ENCODE measurements around the gene TPD52L1. TPM values are rescaled to one million over a fixed set of nuclear protein-coding genes. Genes with fewer than 3 reads are reported as not detected.

The TPD52L1 gene
- total and polyA plus RNA-seq, 2 experiments from 2014 or later = 22.8 to 24.0 TPM

- Histone ChIP-seq H3K9me2 (ENCODE audit: insufficient read depth) (no peaks in the 10 kb centered on the region), H3F3A (replicated peaks; ENCODE audit: low read depth) (no peaks in the 10 kb centered on the region), H2AFZ (no peak overlapping the region), H3K79me2 (replicated peaks; ENCODE audit: insufficient read depth) (no peaks in the 10 kb centered on the region), H3K36me3 (ENCODE audit: insufficient read depth) (no peaks in the 10 kb centered on the region), H4K20me1 (replicated peaks; ENCODE audit: insufficient read depth) (no peaks in the 10 kb centered on the region), H3K4me1 (ENCODE audit: insufficient read depth) (peaks cover 14% of the 10 kb centered on the region; the same call in 1 of the 2 replicates), H3K27me3 (ENCODE audit: insufficient read depth) (no peaks in the 10 kb centered on the region), H3K27ac (ENCODE audit: low read depth) (no peak overlapping the region), H3K4me2 (no peak overlapping the region), H3K4me3 (no peak overlapping the region)
- Mint-ChIP-seq H3K27me3 (ENCODE audit: insufficient read depth, low read depth, poor library complexity) (peaks cover 4% of the 10 kb centered on the region), H3K4me1 (peaks cover 30% of the 10 kb centered on the region), H3K9me3 (no peaks in the 10 kb centered on the region; the same call in 2 of the 3 replicates), H3K27ac (no peak overlapping the region), H3K36me3 (ENCODE audit: low read depth) (no peaks in the 10 kb centered on the region), H3K4me3 (no peak overlapping the region)
- DNase-seq (ENCODE audit: low spot score) (no peak), ATAC-seq (no peak)
- TF ChIP-seq STAT1 (IDR thresholded peaks at IDR 0.05; ENCODE audit: unreplicated experiment) (no peak), POLR2AphosphoS5 (IDR thresholded peaks at IDR 0.05; ENCODE audit: low read depth) (no peak), CREB1 (CRISPR knock-in tag; IDR thresholded peaks at IDR 0.05; ENCODE audit: low read depth) (no peak), NANOG (IDR thresholded peaks at IDR 0.05; ENCODE audit: borderline replicate concordance) (no peak), REST (IDR thresholded peaks at IDR 0.05; ENCODE audit: unreplicated experiment) (no peak), ZNF114 (CRISPR knock-in tag; IDR thresholded peaks at IDR 0.05) (no peak)
- TF ChIP-seq, protein P1, sequence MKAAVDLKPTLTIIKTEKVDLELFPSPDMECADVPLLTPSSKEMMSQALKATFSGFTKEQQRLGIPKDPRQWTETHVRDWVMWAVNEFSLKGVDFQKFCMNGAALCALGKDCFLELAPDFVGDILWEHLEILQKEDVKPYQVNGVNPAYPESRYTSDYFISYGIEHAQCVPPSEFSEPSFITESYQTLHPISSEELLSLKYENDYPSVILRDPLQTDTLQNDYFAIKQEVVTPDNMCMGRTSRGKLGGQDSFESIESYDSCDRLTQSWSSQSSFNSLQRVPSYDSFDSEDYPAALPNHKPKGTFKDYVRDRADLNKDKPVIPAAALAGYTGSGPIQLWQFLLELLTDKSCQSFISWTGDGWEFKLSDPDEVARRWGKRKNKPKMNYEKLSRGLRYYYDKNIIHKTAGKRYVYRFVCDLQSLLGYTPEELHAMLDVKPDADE (IDR thresholded peaks at IDR 0.05) = no peak
Measured at GRCh38 chr6:125200941-125201340, 47.4 kb downstream of the TPD52L1 start.

DNA sequence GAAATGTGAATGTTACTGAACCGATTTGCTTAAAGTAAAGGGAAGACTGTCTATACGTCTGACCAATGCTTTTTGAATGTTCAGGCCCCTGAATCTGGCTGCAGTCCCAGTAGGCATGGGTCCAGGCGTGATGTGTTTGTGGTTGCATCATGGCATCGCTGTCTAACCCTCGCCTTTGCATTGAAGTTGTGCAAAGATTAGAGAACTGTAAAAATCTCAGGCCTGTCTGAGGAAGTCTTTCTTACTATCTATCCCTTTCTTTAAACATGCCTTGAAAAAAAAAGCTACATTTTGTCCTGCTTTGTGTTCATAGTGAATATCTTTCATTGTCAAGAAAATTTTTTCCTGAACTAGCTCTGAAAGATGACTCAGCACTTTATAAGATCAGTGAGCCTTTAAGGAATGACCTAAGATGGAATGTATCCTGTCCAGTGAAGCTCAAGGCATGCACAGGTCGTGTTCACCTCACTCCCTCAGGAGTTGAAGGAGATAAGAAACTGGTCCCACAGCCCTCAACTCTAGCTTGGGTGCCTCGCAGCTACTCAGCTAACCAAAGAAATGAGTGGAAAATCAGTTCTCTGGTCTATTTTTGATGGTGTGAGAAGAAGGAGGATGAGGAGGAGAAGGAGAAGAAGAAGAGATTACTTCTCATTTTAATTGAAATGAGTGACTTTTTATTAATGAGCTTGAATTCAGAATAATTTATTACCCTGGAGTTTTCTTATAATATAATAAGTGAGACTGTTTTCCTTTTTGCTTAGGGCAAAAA is 48.6 kb downstream of the TPD52L1 start:
- no peaks in the 10 kb centered on the region for H3K9me2 ChIP-seq (ENCODE audit: insufficient read depth)
- no peak overlapping the region for H3K4me2 ChIP-seq
- no peak overlapping the region for H3K4me3 ChIP-seq
- no peak overlapping the region for H3K27ac ChIP-seq (ENCODE audit: low read depth)
- no peaks in the 10 kb centered on the region for H3F3A ChIP-seq (replicated peaks; ENCODE audit: low read depth)
- Mint-ChIP-seq H3K9me3 (no peaks in the 10 kb centered on the region; the same call in 2 of the 3 replicates), H3K4me3 (no peak overlapping the region), H3K27me3 (ENCODE audit: insufficient read depth, low read depth, poor library complexity) (peaks cover 4% of the 10 kb centered on the region), H3K36me3 (ENCODE audit: low read depth) (no peaks in the 10 kb centered on the region), H3K27ac (peak overlapping the region; percentile 87), H3K4me1 (peaks cover 30% of the 10 kb centered on the region)
- no peak for ATAC-seq
- H4K20me1 ChIP-seq (replicated peaks; ENCODE audit: insufficient read depth) = no peaks in the 10 kb centered on the region
- no peaks in the 10 kb centered on the region for H3K27me3 ChIP-seq (ENCODE audit: insufficient read depth)
- no peaks in the 10 kb centered on the region for H3K36me3 ChIP-seq (ENCODE audit: insufficient read depth)
- peaks cover 14% of the 10 kb centered on the region; the same call in 1 of the 2 replicates for H3K4me1 ChIP-seq (ENCODE audit: insufficient read depth)
- DNase-seq (ENCODE audit: low spot score) = no peak
- no peaks in the 10 kb centered on the region for H3K79me2 ChIP-seq (replicated peaks; ENCODE audit: insufficient read depth)
- H2AFZ ChIP-seq = no peak overlapping the region
- TF ChIP-seq CTCF (conservative IDR thresholded peaks at IDR 0.05; ENCODE audit: low read depth in 2 of 2) (no peak), REST (IDR thresholded peaks at IDR 0.05; ENCODE audit: unreplicated experiment) (no peak), JUNB (IDR thresholded peaks at IDR 0.05; ENCODE audit: unreplicated experiment) (no peak), STAT1 (IDR thresholded peaks at IDR 0.05; ENCODE audit: unreplicated experiment) (no peak), NANOG (IDR thresholded peaks at IDR 0.05; ENCODE audit: borderline replicate concordance) (no peak), CREB1 (CRISPR knock-in tag; IDR thresholded peaks at IDR 0.05; ENCODE audit: low read depth) (no peak)

All from GM23338 (cell line).